NCI-H774 (cell line): Measurements from ENCODE around the gene THSD7B.
"Not testable (repeated sequence)": the region's sequence is repeated elsewhere in the genome, so short reads cannot be mapped to it uniquely, and the experiment has no call there.

ENCODE experiments used
- DNase-seq: peaks from one replicate; lab custom pipeline; 2025; lab: John Stamatoyannopoulos, UW

THSD7B gene

GRCh38 chr2:136932700-136933099 lies 167.4 kb downstream of the THSD7B start:
- no peak for DNase-seq

GRCh38 chr2:136935119-136935518 lies 169.8 kb downstream of the THSD7B start:
- DNase-seq: no peak

- DNase-seq: no peak
These were observed 190.7 kb downstream of the THSD7B start for GRCh38 chr2:136956050-136956449.

- DNase-seq: no peak
These were observed 191.7 kb downstream of the THSD7B start for GRCh38 chr2:136957044-136957443.

GRCh38 chr2:136962105-136962725 lies 196.9 kb downstream of the THSD7B start:
- DNase-seq: no peak

- DNase-seq: no peak
These were observed 201.1 kb downstream of the THSD7B start for GRCh38 chr2:136966485-136966884.

- no peak for DNase-seq
These were observed 215.0 kb downstream of the THSD7B start for GRCh38 chr2:136980303-136980702.

GRCh38 chr2:136981689-136982088 lies 216.3 kb downstream of the THSD7B start:
- DNase-seq: not testable (repeated sequence)

- DNase-seq: no peak
These were observed 219.7 kb downstream of the THSD7B start for GRCh38 chr2:136985044-136985443.

GRCh38 chr2:136986605-136987221 lies 221.4 kb downstream of the THSD7B start:
- no peak for DNase-seq

GRCh38 chr2:136990316-136990715 lies 225.0 kb downstream of the THSD7B start:
- DNase-seq: no peak

- DNase-seq: no peak
These were observed 229.4 kb downstream of the THSD7B start for GRCh38 chr2:136994793-136995192.

- no peak for DNase-seq
These were observed 232.2 kb downstream of the THSD7B start for GRCh38 chr2:136997557-136997956.

- DNase-seq: peak; percentile 33
These were observed 235.5 kb downstream of the THSD7B start for GRCh38 chr2:137000811-137001210.

- DNase-seq: no peak
These were observed 237.6 kb downstream of the THSD7B start for GRCh38 chr2:137002896-137003295.

GRCh38 chr2:137005210-137005609 lies 239.9 kb downstream of the THSD7B start:
- no peak for DNase-seq

- no peak for DNase-seq
These were observed 242.6 kb downstream of the THSD7B start for GRCh38 chr2:137007938-137008337.

- no peak for DNase-seq
These were observed 244.6 kb downstream of the THSD7B start for GRCh38 chr2:137009953-137010352.

- DNase-seq: no peak
These were observed 255.3 kb downstream of the THSD7B start for GRCh38 chr2:137020452-137021196.

- no peak for DNase-seq
These were observed 256.4 kb downstream of the THSD7B start for GRCh38 chr2:137021763-137022162.

GRCh38 chr2:137023205-137023604 lies 257.9 kb downstream of the THSD7B start:
- DNase-seq: no peak

GRCh38 chr2:137031731-137032130 lies 266.4 kb downstream of the THSD7B start:
- DNase-seq: no peak

- no peak for DNase-seq
These were observed 271.3 kb downstream of the THSD7B start for GRCh38 chr2:137036619-137037018.
